HG03095 (cell line): Measurements from ENCODE around the gene PCSK6.
A peak's percentile ranks its signal among the peaks of the same experiment; 100 is the strongest.
"Not testable (repeated sequence)": the region's sequence is repeated elsewhere in the genome, so short reads cannot be mapped to it uniquely, and the experiment has no call there.

Source experiments
- ATAC-seq: cut with Tn5 transposase; IDR thresholded peaks from one replicate; pipeline ENCODE4 v1.9.1; 2021; ENCODE audit warnings: moderate library complexity; ENCODE audit not compliant: unreplicated experiment

Gene PCSK6

DNA sequence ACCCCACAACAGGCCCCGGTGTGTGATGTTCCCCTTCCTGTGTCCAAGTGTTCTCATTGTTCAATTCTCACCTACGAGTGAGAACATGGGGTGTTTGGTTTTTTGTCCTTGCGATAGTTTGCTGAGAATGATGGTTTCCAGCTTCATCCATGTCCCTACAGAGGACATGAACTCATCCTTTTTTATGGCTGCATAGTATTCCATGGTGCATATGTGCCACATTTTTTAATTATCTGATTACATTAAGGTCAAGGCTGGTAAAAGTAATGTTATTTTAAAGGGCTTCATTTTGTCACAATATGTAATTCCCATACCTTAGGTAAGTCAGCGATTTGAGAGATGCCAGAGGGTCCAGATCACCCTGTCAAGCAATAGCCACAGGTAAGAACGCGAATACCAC, 202.2 kb downstream of the PCSK6 start:
- not testable (repeated sequence) for ATAC-seq

DNA sequence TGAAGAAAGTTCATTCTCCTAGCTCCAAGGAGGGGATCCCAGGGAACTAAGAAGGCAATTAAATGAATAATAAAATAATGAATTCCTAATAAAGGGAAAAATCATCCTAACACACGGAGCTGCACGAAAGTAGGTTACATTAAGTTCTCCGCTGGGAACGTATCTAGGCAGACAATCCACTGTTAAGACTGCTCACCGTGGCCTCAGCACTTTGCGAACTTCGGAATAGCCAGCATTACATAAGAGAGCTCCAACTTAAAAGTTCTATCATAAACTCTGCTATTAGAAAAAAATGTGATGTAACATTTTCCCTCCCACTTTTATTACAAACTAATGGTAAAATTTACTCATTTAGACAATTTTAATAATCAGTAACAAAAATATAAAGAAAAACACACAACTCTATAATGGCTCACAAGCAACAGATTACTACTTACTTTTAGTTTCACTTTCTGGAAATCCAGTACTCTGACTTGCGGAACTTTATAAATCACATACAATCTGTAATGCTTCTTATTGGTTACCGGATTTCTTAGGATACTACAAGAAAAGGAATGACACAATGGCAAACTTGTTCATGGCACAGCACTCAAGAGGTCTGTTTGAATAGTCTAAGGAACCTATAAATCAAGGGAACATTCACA, 202.9 kb downstream of the PCSK6 start:
- ATAC-seq: no peak

DNA sequence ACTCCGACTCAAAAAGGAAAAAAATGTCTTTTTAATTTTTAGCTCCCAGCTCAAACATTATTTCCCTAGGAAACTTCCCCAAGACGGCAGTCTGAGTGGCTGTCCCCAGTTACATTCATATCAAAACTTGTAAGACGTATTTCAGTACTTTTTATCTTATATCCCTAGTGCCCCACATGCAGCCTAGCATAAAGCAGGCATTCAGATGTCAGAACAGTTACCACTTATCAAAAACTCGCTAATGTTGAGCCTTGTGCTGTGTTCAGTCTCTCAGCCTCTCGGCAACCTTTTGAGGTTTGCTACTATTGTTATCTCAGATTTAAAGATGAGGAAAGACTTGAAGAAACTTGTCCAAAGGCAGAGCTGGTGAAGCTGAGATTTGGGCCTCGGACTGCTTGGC, 205.6 kb downstream of the PCSK6 start:
- no peak for ATAC-seq

DNA sequence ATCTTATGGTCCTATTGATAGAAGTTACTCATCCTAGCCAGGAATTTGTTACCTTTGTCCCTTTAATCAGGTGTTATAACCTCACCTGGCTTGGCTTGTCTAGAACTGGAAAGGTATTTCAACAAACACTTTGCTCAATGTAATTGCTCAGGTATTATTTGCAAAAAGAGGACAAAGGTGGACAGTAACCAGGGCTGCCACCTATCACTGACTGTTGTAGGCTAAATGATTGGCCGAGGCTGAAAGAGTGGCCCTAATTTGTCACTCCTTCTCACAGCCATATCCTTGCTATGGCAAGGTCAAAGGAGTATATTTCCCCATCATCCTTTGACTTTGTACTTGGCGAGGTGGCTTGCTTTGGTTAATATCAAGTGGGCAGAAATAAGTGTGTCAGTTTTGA, 209.5 kb downstream of the PCSK6 start:
- ATAC-seq: no peak

DNA sequence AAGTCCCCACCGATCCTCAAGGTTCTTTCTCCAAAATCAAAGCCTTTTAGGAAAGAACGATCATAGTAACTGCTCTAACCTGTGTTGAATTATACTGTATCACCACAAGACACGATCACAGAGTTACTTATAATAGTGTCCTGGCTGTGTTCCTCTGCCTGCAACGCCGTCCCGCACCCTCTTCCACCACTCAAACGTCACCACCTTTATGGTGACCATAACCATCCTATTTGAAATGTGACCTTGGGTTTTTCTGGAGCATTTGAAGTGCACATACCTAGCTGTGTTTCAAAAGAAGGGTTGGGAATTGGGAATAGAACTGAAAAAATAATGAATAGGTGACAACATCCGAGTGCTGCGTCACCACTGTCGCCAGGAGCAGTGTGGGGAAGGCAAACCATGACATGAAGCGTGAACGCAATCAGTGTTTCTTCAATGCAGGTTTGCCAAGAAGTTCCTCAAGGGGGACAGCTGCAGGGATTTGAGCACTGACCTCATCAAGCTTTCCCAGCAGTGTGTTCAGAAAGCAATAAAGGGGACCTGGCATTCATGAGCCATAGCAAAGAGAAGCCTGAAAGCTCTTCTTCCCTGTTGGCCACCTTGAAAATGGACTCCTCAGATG, 211.5 kb downstream of the PCSK6 start:
- no peak for ATAC-seq

DNA sequence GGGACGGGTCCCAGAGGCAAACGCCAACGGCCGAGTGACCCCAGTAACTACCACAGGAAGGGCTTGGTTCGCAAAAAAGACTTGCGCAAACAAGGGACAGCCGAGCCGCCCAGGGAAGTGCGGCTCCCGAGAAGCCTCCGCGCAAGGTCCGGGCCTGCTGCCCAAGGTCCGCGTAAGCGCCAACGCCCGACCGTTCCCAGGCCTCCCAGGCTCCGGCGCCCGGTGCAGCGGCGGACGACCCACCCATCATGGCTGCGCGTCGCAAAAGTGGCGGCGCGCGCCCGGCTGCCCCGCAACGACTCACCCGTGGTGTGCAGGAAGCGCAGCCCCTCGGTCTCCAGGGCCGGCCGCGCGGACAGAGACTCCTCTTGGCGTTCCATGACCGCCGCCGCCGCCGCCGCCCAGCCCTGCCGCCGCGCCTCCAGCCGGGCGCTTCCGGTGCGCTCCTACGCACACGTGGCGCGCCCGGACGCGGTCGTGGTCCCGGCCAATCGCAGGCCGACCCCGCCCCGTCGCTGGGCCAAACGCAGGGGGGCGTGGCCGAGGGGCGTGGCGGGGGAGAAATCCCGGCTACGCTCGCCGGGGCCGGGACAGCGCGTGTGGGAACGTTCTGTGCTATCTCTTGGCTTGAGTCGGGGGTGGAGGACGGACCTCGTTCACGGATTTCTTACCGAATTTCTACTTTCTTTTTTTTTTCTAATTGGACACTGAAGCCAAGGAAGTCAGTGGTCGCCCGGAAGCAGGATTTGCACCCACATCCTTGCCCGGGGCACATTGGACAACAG, 212.3 kb downstream of the PCSK6 start, which contains the start of gene SELENOS:
Gene SELENOS (minus strand): TSS at position 448 of the 785 bp plus-strand sequence. CDS start 68 bp downstream, at position 380.
- ATAC-seq: peak; percentile 92

DNA sequence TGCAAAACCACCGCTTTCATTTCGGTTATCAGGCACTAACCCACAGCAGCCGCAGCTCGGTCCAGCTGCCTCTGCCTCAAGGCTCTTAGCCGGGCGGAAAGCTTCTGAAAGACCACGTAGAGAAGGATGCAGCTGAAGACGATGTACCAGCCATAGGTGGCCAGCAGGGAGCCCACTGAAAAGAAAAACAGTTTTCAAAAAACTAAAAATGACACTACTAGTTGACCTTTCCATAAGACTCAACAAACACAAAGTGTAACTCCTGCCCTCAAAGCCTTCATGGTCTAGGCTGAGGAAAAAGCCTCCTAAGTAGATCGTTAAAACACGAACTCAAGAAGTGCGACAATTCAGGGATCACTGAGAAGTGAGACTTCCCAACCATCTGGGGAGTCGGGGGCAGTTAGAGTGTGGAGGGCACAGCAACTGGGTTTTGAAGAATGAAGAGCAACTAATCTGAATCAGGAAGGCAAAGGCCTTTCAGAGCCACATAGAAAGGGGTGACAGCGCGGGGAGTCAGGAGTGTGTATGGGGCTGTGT, 212.9 kb downstream of the PCSK6 start:
- peak; percentile 26 for ATAC-seq

DNA sequence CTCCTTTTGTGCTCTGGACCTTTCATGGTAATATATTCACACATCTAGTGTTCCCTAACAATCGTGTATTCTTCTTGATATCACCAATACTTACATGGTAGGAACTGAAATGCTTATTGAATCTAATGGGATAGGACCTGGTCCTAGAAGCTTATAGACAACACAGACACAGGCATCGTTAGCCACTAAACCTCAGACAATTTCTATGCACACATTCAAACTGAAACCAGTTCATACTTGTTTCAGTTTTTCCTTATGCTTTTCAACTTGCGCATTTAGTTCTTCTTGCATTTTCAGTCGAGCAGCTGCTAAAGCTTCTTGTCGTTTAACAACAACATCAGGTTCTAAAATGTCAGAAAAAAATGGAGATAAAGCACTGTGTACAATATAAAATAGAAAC, 214.5 kb downstream of the PCSK6 start:
- ATAC-seq: peak; percentile 30

DNA sequence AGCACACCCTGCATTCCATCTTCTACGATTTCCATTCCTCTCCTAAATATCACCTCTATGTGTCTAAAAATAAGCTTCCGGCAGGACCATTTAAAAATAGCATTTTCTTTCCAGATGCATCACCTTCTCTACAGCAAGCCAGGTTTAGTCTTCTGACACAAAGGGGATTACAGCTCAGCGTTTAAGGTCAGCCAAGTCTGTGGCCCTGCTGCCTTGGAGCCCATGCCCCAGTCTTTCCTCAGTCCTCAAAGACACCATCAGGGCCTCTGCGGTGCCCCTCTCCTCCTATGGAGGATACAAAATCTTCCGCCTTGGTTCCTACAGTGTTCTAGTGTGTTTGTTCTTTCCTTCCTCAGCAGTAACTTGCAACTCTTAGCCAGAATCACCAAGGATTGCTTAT, 216.0 kb downstream of the PCSK6 start:
- no peak for ATAC-seq

DNA sequence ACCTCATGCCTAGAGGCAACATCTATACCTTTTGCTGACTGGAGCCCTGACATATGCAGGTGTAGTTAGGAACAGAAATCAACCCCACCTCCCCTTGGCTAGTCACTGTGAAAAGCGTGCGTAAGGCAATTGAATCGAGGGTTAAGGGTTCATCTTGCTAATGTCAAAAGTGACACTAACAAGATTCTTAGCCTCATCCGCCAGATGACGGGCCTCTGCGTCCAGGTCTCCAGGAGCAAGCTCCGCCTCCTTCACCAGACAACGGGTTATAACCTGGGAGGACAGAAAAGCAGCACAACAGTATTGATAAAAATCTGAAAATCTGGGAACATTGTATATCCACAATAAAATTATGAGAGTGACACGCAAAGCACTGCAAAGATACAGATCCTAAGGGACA, 216.9 kb downstream of the PCSK6 start:
- no peak for ATAC-seq

DNA sequence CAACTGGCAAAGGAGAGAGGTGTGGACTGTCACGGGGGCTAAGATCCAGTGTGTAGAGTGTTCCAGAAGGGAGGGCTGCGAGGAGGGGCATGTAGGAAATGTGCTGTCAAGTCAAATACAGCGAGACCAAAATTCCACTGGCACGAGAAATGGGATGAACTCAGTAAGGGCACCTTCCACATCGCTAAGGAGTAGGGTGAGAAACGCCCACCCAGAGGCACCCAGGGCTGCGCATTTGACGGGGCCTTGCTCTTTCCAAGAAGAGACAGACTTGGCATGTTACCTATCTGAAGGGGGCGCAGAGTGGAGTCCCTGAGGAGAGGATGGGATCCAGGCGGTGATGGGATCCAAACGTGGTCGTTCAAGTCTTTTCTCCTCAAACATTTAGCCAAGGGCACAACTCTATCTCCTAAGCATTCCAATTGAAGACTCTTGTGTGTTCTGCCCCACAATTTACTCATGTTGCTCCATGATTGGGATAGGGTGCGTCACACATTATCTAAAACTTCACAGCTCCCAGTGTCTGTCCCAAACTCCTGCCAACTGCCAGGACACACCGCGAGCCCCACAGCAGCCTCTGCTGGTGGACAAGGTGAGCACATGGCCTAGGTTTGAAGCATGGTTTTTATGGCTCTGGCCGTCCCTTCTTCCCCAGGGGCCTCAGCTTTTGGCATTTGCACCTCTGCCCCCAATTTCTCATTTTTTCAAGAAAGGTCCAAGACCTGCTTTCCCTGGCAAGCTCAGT, 219.9 kb downstream of the PCSK6 start:
- ATAC-seq: no peak

DNA sequence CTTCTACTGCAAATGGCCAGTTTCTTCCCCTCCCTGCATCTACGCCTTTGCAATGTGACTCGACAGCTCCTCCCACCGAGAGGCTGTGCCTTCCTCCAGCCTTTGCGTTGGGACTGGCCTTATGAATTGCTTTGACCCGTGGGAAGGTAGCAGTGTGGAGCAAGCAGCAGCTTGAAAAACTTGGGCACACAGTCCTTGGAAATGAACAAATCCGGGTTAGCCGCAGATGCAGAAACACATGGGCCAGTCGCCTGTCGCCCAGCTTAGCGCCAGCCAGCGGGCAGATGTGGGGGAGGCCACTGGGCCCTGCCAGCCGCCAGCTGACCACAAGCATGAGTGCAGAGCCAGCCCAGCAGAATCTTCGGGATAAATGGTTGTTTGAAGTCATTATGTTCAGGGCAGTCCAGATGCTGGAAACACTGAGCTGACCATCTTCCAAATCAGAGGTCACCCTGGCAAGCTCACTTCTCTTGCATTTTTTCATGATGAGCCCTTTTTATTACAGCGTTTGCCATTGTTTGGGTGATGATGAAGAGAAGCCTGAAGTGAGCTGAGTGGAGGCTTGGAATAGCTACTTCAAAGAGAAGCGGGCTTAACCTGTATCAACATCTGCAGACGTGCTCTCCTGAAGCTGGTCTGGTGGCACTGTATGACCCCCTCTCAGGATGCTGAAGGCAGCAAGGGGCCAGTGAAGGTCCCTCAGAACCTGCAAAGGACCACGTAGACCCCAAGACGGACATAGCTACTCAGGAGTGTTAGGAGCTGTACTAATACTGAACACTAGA, 222.0 kb downstream of the PCSK6 start:
- no peak for ATAC-seq

DNA sequence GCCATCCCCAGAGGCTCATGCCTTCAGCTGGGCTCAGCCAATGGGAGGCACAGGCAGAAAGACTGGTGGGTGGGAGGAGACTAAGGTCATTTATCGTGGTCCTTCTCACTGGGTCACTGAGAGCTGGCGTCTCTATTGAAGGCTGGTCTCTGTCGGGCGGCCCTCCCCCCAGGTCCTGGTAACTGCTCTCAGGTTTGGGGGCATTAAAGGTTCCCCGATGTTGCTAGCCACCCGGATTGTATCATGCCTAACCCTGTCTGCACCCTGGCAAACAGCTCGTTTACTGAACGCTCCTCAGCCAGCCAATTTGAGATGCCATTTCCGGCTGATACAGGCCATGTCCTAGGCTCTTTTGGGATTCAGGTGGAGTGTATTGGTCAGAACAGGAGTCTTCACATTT, 222.7 kb downstream of the PCSK6 start:
- ATAC-seq: no peak

DNA sequence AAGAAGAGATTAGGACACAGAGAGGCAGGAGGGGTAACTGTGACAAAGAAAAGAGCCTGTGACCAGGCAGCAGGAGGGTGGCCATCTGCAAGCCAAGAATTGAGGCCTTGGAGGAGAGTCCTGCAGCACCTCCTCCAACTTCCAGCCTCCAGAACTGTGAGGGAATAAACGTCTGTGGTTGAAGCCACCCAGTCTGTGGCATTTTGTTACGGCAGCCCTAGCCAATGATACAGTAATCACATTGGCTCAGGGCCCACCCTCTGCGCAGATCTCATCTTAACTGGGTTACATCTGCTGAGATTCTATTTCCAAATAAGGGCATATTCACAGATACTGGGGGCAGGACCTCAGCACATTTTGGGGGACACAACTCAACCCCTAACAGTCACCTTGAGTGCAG, 223.5 kb downstream of the PCSK6 start:
- ATAC-seq: no peak

DNA sequence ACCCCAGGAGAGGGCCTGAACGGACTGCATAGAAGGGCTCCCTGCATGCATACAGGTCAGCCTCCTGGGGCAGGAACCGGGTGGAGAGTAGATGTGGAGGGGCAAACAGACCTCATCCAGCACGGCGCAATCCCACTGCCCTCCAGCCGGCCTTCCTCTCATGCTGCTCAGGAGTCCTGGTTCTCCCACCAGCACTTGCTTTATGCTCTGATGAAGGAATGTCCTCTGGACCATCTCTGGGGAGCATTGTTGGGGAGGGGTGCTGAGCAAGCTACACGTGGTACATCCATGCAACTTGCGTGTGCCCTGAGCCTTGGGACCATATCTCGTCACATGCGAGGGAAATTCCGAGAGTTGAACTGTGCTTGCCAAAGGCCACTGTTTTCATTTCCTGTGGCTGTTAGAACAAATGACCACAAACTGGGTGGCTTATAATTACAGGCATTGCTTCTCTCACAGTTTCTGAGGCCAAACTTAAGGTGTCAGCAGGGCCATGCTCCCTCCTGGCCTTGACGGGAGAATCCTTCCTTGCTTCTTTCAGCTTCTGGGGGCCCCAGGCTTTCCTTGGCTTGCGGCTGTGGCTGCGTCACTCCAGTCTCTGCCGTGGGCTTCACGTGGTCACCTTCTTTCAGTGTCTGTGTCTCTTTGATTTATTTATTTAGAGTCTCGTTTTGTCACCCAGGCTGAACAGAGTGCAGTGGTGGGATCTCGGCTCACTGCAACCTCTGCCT, 224.4 kb downstream of the PCSK6 start:
- peak; percentile 48 for ATAC-seq

DNA sequence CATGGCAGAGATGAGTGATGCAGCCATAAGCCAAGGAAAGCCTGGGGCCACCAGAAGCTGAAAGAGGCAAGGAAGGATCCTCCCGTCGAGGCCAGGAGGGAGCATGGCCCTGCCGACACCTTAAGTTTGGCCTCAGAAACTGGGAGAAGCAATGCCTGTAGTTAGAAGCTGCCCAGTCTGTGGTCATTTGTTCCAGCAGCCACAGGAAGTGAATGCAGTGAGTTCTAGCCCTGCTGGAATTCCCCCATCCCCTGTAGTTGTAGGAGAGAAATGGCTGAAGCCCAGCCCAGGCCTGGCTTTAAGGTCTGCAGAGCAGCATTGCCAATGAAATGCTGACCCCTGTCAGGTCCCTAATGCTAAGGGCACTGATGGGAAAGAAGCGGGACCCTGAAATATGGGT, 225.5 kb downstream of the PCSK6 start:
- no peak for ATAC-seq

DNA sequence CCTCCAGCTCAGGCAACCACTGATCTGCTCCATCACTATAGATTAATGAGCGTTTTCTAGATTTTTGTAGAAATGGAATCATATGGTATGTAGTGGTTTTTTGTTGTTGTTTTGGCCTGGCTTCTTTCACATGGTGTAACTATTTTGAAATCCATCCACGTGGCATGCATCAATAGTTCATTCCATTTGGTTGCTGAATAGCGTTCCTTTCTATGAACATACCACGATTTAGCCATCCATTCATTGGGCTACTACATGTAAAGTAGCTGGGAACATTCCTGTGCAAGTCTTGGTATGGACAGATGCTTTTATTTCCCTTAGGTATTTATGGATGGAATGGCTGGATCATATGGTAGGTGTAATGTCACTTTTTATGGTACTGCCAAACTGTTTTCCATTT, 227.0 kb downstream of the PCSK6 start:
- no peak for ATAC-seq

DNA sequence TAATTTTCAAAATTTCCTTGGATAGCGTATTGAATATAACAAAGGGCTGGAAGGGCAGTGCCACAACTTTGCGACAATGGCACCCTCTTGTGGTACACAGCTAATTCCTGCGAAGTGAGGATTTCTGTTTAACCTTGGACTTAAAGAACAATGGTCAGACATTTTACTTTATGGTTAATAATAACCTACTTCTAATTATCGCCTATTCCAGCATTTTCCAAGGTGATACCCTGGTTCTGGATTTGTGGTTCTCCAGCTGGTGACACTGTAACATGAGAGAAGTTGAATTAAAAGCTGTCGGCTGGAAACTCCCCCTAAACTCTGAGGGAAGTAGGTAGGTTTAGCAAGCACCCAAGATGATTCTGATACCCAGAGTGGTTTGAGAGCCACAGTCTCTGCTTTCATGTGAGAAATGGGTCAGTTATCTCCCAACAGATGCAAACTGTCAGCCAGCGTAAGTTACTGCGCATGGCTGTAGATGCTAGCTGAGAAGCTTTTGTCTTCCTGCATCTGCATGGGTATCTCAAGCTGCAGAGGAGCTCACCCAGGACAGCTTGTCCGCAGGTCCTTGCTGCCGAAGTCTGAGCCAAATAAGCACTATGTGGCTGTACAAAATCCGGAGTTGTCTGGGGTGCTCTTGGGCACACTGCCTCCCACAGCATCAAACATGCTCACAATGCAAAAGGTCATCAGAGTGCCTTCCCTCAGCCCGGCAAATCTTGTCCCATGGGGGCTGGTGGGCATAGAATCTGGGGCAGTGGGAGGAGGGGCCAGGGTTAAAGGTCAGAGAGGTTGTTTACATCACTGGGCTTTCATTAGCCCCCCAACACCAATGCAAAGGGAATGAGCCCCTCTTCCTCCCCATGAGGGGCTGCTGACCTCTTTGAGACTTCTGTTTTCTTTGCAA, 231.0 kb downstream of the PCSK6 start:
- peak; percentile 49 for ATAC-seq

DNA sequence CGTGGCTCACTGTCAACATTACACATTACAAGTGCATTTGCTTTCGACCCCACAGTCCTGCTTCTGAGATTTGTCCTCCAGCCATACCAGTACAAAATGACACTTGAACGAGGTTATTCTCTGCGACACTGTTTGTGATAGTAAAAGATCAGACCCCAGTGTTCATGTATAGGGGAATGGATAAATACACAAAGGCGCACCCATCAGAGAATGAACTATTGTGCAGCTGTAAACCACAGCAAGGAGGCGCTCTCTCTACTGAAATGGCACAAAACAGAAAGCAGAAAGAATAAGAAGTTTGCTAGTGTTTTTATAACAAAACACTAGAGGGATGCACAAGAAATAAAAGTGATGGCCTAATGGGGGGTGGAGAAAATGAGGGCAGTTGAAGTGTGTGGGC, 232.8 kb downstream of the PCSK6 start:
- no peak for ATAC-seq
